ENCODE results near the gene HLA-DPB1.

HLA-DPB1 gene

DNA sequence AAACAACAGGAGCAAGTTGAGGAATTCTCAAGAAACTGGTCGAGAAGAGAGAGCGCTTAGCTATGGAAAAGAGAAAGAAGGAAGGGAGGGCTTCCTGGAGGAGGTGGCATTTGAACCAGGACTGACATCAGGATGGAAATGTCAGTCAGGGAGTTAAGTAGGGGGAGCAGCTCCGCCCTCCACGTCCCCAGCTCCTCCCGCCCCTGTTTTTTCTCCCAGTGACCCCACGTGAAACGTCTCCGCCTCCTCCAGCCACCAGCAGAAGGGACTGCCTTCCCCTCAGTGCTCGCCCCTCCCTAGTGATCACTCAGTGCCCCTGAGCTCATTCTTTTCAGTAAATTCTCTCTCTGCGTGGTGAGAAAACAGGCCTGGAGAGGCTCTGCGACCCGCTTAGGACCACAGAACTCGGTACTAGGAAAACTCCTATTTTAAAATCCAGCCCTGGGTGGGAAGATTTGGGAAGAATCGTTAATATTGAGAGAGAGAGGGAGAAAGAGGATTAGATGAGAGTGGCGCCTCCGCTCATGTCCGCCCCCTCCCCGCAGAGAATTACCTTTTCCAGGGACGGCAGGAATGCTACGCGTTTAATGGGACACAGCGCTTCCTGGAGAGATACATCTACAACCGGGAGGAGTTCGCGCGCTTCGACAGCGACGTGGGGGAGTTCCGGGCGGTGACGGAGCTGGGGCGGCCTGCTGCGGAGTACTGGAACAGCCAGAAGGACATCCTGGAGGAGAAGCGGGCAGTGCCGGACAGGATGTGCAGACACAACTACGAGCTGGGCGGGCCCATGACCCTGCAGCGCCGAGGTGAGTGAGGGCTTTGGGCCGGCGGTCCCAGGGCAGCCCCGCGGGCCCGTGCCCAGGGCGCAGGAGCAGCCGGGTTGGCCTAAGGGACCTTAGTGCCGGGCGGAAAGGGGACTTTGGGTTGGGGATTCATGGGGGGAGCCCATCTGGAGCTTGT, 4.6 kb downstream of the HLA-DPB1 start:
- TF ChIP-seq EZH2 (IDR thresholded peaks at IDR 0.05; ENCODE audit: borderline replicate concordance, low read length), result no peak
- TF ChIP-seq, protein P1, sequence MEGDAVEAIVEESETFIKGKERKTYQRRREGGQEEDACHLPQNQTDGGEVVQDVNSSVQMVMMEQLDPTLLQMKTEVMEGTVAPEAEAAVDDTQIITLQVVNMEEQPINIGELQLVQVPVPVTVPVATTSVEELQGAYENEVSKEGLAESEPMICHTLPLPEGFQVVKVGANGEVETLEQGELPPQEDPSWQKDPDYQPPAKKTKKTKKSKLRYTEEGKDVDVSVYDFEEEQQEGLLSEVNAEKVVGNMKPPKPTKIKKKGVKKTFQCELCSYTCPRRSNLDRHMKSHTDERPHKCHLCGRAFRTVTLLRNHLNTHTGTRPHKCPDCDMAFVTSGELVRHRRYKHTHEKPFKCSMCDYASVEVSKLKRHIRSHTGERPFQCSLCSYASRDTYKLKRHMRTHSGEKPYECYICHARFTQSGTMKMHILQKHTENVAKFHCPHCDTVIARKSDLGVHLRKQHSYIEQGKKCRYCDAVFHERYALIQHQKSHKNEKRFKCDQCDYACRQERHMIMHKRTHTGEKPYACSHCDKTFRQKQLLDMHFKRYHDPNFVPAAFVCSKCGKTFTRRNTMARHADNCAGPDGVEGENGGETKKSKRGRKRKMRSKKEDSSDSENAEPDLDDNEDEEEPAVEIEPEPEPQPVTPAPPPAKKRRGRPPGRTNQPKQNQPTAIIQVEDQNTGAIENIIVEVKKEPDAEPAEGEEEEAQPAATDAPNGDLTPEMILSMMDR (IDR thresholded peaks at IDR 0.05; ENCODE audit: low read length), result no peak
- Histone ChIP-seq H3K4me1 (ENCODE audit: insufficient read depth, low read length, severe bottlenecking) (no peaks in the 10 kb centered on the region), H3F3A (ENCODE audit: insufficient read depth, low read length) (no peaks in the 10 kb centered on the region), H3K4me2 (ENCODE audit: low read length) (no peak overlapping the region), H3K27me3 (ENCODE audit: insufficient read depth, low read length) (no peaks in the 10 kb centered on the region; the same call in 1 of the 2 replicates), H3K79me2 (ENCODE audit: insufficient read depth, low read length) (no peaks in the 10 kb centered on the region), H2AFZ (ENCODE audit: low read length) (no peak overlapping the region), H3K9ac (ENCODE audit: low read length) (no peak overlapping the region), H3K9me2 (ENCODE audit: low read depth, low read length) (no peaks in the 10 kb centered on the region), H3K9me3 (ENCODE audit: low read length) (no peaks in the 10 kb centered on the region), H4K20me1 (ENCODE audit: insufficient read depth, low read length) (no peaks in the 10 kb centered on the region), H3K4me3 (ENCODE audit: low read depth, low read length, poor library complexity, severe bottlenecking) (no peak overlapping the region), H3K27ac (ENCODE audit: low read depth, low read length, poor library complexity, severe bottlenecking) (no peak overlapping the region), H3K36me3 (ENCODE audit: insufficient read depth, low read length) (no peaks in the 10 kb centered on the region)

DNA sequence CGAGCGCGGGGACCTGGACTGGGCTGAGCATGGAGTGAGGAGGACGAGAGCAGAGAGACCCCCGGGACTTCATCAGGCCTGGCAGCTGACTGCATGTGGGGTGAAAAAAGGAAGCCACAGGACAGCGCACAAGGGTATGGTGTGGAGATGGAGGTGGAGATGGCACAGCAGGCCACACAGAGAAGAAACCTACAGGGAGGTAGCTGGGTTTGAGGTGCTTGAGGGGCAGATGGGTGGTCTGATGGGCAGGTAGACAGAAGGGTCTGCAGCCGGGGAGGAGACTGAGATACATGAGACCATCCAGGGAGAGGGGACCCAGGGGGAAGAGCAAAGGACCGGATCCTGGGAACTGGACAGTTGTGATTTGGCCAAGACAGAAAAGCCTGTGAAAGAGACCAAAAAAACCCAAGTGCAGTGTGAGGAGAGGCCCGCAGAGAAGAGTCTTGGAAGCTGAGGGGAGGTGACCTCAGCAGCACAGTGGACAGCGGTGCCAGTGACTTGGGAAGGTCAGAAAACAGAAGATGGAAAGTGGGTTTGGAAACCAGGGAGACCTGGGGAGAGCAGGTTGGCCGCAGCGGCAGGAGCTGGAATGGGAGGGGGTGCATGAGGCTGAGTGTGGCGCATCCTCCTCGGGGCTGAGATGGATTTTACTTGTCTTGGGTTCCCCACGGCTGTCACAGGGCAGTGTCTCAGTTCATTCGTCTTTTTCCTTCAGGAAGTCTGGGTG, 5.5 kb downstream of the HLA-DPB1 start:
- no peak overlapping the region for H3K27ac ChIP-seq (ENCODE audit: low read depth, low read length, poor library complexity, severe bottlenecking)
- no peaks in the 10 kb centered on the region for H3K4me1 ChIP-seq (ENCODE audit: insufficient read depth, low read length, severe bottlenecking)
- H3K36me3 ChIP-seq (ENCODE audit: insufficient read depth, low read length), result no peaks in the 10 kb centered on the region
- no peak overlapping the region for H3K9ac ChIP-seq (ENCODE audit: low read length)
- H3K4me3 ChIP-seq (ENCODE audit: low read depth, low read length, poor library complexity, severe bottlenecking), result no peak overlapping the region
- no peak overlapping the region for H3K4me2 ChIP-seq (ENCODE audit: low read length)
- H3F3A ChIP-seq (ENCODE audit: insufficient read depth, low read length), result no peaks in the 10 kb centered on the region
- H3K79me2 ChIP-seq (ENCODE audit: insufficient read depth, low read length), result no peaks in the 10 kb centered on the region
- H3K9me3 ChIP-seq (ENCODE audit: low read length), result no peaks in the 10 kb centered on the region
- H3K9me2 ChIP-seq (ENCODE audit: low read depth, low read length), result no peaks in the 10 kb centered on the region
- no peaks in the 10 kb centered on the region; the same call in 1 of the 2 replicates for H3K27me3 ChIP-seq (ENCODE audit: insufficient read depth, low read length)
- no peaks in the 10 kb centered on the region for H4K20me1 ChIP-seq (ENCODE audit: insufficient read depth, low read length)
- no peak for TF ChIP-seq EZH2 (IDR thresholded peaks at IDR 0.05; ENCODE audit: borderline replicate concordance, low read length)
- TF ChIP-seq, protein P1 (IDR thresholded peaks at IDR 0.05; ENCODE audit: low read length), result no peak
- no peak overlapping the region for H2AFZ ChIP-seq (ENCODE audit: low read length)

DNA sequence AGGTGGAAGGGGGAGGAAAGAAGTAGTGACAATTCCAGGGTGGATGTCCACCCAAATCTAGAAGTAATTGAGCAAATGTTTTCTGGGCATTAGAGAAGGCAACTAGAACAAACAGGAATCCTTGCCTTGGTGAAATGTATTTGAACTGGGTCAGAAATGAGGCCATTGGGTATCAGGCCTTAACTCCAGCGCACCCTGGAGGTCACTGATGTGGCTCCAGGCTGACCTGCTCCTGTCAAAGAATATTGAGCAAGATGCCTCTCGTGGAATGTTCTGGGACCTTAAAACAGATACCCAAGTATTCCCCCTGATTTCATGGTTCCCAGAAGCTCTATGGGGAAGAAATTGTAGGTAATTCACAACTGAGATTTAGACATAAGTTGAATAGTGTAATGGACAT, 6.9 kb downstream of the HLA-DPB1 start:
- Histone ChIP-seq H3K27me3 (ENCODE audit: insufficient read depth, low read length) (no peaks in the 10 kb centered on the region; the same call in 1 of the 2 replicates), H3K4me3 (ENCODE audit: low read depth, low read length, poor library complexity, severe bottlenecking) (no peak overlapping the region), H3F3A (ENCODE audit: insufficient read depth, low read length) (no peaks in the 10 kb centered on the region), H3K9me2 (ENCODE audit: low read depth, low read length) (no peaks in the 10 kb centered on the region), H3K36me3 (ENCODE audit: insufficient read depth, low read length) (no peaks in the 10 kb centered on the region), H3K4me1 (ENCODE audit: insufficient read depth, low read length, severe bottlenecking) (no peaks in the 10 kb centered on the region), H3K79me2 (ENCODE audit: insufficient read depth, low read length) (no peaks in the 10 kb centered on the region), H3K9ac (ENCODE audit: low read length) (no peak overlapping the region), H3K4me2 (ENCODE audit: low read length) (no peak overlapping the region), H4K20me1 (ENCODE audit: insufficient read depth, low read length) (no peaks in the 10 kb centered on the region), H2AFZ (ENCODE audit: low read length) (no peak overlapping the region), H3K9me3 (ENCODE audit: low read length) (no peaks in the 10 kb centered on the region), H3K27ac (ENCODE audit: low read depth, low read length, poor library complexity, severe bottlenecking) (no peak overlapping the region)
- TF ChIP-seq EZH2 (IDR thresholded peaks at IDR 0.05; ENCODE audit: borderline replicate concordance, low read length), result no peak
- TF ChIP-seq, protein P1 (IDR thresholded peaks at IDR 0.05; ENCODE audit: low read length), result peak; percentile 60

All from OCI-LY1 (cell line).